HG02938 (cell line): ENCODE measurements around the gene METTL1.

Source experiments
- ATAC-seq: cut with Tn5 transposase; IDR thresholded peaks from one replicate; pipeline ENCODE4 v1.9.1; 2021; ENCODE audit warnings: mild to moderate bottlenecking, moderate library complexity; ENCODE audit not compliant: unreplicated experiment

The METTL1 gene

GRCh38 chr12:57770734-57771133, 1.2 kb downstream of the METTL1 start:
- no peak for ATAC-seq

- no peak for ATAC-seq
These were observed 2.3 kb downstream of the METTL1 start for GRCh38 chr12:57769594-57769993.

DNA sequence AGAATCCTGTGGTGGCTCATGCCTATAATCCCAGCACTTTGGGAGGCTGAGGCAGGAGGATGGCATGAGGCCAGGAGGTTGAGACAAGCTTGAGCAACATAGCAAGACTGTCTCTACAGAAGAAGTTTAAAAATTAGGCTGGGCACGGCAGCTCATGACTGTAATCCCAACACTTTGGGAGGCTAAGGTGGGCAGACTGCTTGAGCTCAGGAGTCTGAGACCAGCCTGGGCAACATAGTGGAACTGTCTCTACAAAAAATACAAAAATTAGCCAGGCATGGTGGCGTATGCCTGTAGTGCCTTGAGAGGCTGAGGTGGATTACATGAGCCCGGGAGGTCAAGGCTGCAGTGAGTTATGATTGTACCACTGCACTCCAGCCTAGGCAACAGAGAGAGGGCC, 4.0 kb downstream of the METTL1 start:
- no peak for ATAC-seq

- ATAC-seq = no peak
These were observed 4.6 kb downstream of the METTL1 start for GRCh38 chr12:57767305-57767698.

- ATAC-seq = no peak
These were observed 5.2 kb downstream of the METTL1 start, which contains the start of gene CYP27B1 for GRCh38 chr12:57766464-57767304. TSS of gene CYP27B1 (minus strand) at chr12:57767078. CDS start at chr12:57767041, 37 bp downstream.

DNA sequence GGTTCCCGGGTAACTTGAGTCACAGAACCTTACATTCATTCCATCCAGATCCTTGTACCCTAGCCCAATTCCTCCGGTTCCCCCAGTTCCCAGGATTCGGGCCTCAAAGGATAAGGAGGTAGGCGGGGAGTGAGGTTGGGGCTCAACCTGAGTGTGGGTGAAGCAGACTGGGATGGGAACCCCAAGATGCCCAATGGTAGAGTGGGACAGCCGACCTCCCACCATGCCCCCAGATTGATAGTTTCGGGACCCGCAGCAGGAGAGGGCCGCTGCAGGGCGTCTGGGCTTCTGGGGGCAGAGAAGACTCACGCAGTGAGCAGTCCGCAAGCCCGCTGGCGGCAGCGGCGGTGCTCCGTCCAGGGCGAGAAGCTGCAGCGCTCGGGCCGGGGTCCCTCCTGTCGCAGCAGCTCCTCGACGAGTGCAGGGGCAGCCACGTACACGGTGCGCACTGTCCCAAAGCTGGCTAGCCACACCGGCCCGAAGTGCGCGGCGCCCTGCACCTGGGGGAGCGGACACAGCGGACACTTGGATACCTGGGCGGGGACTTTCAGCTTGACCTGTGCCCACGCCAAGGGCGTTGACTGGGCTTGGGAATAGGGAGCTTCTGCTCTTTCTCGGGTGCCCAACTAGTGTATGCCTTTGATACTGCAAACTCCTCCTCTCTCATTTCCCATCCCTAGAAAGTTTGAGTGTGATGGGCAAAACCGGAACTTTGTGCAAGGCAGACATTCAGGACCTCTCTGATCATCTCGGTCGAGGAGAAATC, 6.0 kb downstream of the METTL1 start:
- ATAC-seq = no peak

DNA sequence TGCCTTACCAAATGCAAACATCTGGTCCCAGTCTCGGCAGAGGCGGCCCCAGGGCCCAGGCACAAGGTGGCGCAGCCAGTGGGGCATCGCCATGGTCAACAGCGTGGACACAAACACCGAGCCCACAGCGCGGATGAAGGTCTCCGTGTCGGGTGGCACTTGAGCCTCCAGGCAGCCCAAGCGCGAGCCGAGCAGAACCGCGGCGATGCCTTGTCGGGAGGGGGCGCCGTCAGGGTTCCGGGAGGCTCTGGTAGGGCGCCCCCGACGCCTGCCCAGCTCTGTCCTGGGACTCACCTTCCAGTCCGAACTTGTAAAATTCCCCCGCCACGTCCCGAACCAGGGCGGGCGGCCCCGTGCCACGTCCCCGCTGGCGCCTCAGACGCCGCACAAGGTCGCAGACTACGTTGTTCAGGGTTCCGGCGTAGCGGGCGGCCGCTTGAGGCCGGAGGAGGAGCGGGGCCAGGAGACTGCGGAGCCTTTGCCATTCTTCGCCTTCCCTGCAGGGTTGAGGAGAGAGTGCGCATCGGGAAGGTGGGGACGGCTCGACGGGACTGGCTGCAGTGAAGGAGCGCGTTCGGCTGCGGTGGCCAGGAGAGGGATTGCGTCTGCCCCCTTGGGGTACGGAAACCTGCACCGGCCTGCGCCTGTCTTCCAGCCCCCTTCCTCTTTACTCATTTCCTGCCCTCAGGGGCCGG, 6.8 kb downstream of the METTL1 start:
- peak; percentile 51 for ATAC-seq

GRCh38 chr12:57764662-57765002, 7.3 kb downstream of the METTL1 start:
- no peak for ATAC-seq

- ATAC-seq = no peak
These were observed 7.8 kb downstream of the METTL1 start for GRCh38 chr12:57763881-57764661.

GRCh38 chr12:57762463-57762862, 9.4 kb downstream of the METTL1 start:
- ATAC-seq = no peak

DNA sequence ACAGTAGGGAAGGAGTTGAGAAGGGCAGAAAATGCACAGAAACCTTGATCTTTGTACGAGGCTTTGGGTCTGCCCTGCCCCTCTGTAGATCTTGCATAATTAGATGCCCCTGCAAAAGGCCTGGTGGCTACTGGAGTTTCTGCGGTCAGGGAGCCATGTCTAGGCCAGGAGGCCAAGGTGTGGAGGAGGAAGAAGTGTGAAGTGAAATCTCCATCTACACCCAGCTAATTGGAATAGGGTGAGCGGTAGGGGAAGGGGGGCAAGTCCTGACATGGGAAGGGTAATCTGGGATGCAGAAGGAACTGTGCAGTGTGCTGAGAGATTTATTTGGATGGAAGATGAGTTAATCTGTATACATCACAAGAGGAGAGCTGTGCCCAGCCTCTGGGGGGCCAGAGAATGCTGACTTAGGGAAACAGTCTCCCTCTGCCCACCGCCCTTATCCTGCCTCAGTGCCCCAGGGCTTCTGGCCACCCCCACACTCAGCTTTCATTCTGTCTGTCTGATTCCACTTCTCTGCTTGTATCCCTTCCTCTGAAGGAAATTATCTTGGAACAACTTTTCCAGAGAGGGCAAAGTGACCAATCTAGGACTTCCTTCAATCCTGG, 10.4 kb downstream of the METTL1 start:
- ATAC-seq = no peak

DNA sequence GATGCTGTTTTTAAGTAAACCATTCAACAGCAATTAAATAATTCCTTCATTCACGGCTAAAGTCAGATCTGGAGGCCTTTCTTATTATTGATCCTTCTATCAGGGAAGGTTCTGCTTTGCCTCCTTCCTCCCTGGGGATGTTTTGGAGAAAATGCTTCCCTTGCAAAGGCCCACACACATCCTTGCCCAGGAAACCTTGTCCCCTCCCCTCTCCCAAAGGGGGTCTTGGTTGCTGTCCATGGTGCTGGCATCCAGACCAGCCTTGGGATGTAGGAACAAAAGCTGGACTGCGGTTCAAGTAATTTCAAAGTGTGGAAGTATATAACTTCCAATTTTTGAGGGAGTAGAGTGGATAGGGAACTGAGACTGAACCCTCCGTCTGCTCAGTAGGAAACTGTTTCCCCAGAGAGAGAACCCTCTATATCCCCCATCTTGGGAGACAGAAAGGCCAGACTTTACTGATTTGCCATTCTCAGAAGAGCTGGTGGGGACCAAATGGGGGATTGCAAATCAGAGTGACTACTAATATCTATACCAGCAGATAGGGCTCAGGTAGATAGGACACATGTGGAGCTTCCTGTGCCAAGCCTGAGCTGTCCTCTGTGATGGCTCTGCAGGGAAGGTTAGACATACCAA, 11.4 kb downstream of the METTL1 start:
- no peak for ATAC-seq

DNA sequence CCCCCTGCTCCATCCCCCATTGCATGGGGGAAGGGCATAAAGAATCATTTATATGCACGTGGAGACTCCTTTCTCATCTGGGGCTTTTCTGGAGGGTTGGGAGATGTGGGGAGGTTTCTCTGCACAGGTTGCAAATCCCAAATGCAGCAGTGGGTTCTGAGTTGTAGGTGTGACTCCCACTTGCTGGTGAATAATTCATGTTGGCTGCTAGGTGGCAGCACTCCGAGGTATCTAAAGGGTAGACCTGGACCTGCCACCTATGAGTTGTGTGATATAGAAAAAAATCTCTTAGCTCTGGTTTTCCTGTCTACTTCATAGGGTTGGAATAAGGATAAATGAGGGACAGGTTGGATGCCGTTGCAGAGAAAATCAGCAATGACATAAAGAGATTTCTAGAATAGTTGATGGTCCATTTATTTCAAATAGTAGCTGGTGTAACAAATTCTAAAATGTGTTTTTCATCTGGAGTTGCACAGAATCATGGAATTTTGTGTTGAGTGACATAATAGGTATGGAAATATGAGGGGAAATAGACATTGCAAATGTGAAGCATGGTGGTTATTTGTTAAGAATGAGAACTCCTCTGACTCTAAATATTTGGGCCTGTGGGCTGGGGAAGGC, 12.4 kb downstream of the METTL1 start:
- ATAC-seq = no peak

- no peak for ATAC-seq
These were observed 13.1 kb downstream of the METTL1 start for GRCh38 chr12:57758552-57759359.

- ATAC-seq = no peak
These were observed 14.1 kb downstream of the METTL1 start for GRCh38 chr12:57757771-57758170.

DNA sequence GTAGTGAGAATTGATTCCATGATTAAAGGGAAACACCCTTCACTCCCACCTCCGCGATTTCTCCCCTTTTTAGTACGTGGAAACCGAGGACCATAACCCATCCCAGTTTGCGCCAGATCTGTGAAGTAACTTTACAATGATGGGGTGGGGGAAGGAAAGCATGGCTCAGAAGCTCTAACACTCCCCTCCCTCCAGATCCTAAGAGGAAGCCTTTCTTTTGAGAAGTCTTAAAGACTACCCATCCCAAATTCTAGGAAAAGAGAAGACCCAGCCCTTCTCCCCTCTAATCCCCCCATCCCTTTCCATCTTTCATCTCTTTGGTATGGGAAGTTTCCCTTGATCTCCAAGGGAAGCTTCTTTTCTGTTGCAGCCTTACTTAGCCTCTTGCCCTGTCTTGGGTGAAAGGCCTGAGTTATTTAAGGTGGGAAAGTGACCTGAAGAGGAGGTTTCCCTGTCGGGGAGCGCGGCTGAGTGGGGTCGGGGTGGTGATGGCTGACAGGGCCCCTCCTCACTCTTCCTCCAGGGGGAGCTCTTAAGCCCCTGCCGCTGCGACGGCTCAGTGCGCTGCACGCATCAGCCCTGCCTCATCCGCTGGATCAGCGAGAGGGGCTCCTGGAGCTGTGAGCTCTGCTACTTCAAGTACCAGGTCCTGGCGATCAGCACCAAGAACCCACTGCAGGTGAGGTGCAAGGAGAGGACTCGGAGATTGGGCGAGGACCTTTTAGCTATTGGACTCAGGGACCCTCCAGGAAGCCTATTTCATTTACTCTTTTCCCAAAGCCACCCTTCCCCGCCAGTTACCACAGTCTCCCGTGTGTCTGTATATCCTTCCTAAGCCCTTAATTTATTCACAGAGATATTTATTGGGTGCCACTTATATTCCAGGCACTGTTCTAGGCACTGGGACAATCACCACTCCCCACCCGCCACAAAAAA, 15.2 kb downstream of the METTL1 start:
- no peak for ATAC-seq
